Inflammatory macrophage treated with lipopolysaccharide for 1 hour (primary cell): Measurements from ENCODE around the gene TEX53.

Experiments
- DNase-seq, 2 donors: peaks; one replicate each; pipeline ENCODE4 v3.0.0-alpha.2; 2020 to 2022

Gene TEX53

GRCh38 chr9:114678795-114679194 is 21.2 kb upstream of the TEX53 start:
- peak in 1 of 2 donors; percentile 19 for DNase-seq

- DNase-seq, result no peak
Observed at GRCh38 chr9:114678130-114678529, 20.5 kb upstream of the TEX53 start.

- peak; percentile 25 to 36 for DNase-seq
Observed at GRCh38 chr9:114677418-114677817, 19.8 kb upstream of the TEX53 start.

GRCh38 chr9:114676901-114677300 is 19.3 kb upstream of the TEX53 start:
- DNase-seq, result no peak

- DNase-seq, result peak in 1 of 2 donors; percentile 48
Observed at GRCh38 chr9:114674798-114675540, 17.4 kb upstream of the TEX53 start.

GRCh38 chr9:114674076-114674797 is 16.6 kb upstream of the TEX53 start:
- DNase-seq, result no peak

GRCh38 chr9:114671605-114672004 is 14.0 kb upstream of the TEX53 start:
- DNase-seq, result no peak

GRCh38 chr9:114669961-114670360 is 12.4 kb upstream of the TEX53 start:
- DNase-seq, result no peak

GRCh38 chr9:114668146-114668545 is 10.5 kb upstream of the TEX53 start:
- no peak for DNase-seq

- peak; percentile 57 to 92 for DNase-seq
Observed at GRCh38 chr9:114666851-114667250, 9.2 kb upstream of the TEX53 start.

GRCh38 chr9:114666401-114666800 is 8.8 kb upstream of the TEX53 start:
- DNase-seq, result peak; percentile 25 to 74

- no peak for DNase-seq
Observed at GRCh38 chr9:114664181-114664580, 6.6 kb upstream of the TEX53 start.

- DNase-seq, result peak; percentile 26 to 81
Observed at GRCh38 chr9:114662081-114662989, 4.7 kb upstream of the TEX53 start.

GRCh38 chr9:114656301-114656700 is 1.3 kb downstream of the TEX53 start:
- DNase-seq, result no peak

- peak in 1 of 2 donors; percentile 68 for DNase-seq
Observed at GRCh38 chr9:114655689-114656088, 1.9 kb downstream of the TEX53 start.

- DNase-seq, result peak; percentile 55 to 97
Observed at GRCh38 chr9:114653556-114654159, 3.9 kb downstream of the TEX53 start.

GRCh38 chr9:114652776-114653555 is 4.6 kb downstream of the TEX53 start:
- DNase-seq, result no peak

GRCh38 chr9:114643896-114644295 is 13.7 kb downstream of the TEX53 start:
- DNase-seq, result no peak

- DNase-seq, result no peak
Observed at GRCh38 chr9:114643001-114643400, 14.6 kb downstream of the TEX53 start.

GRCh38 chr9:114641967-114642366 is 15.6 kb downstream of the TEX53 start:
- peak; percentile 31 to 35 for DNase-seq

- no peak for DNase-seq
Observed at GRCh38 chr9:114638404-114638803, 19.2 kb downstream of the TEX53 start.

GRCh38 chr9:114634387-114634786 is 23.2 kb downstream of the TEX53 start:
- DNase-seq, result no peak
